ENCODE measurements around the gene RASSF3. TPM values are rescaled to one million over a fixed set of nuclear protein-coding genes. Genes with fewer than 3 reads are reported as not detected.

Gene RASSF3
- total RNA-seq, 1 donor = 13.8 TPM

DNA sequence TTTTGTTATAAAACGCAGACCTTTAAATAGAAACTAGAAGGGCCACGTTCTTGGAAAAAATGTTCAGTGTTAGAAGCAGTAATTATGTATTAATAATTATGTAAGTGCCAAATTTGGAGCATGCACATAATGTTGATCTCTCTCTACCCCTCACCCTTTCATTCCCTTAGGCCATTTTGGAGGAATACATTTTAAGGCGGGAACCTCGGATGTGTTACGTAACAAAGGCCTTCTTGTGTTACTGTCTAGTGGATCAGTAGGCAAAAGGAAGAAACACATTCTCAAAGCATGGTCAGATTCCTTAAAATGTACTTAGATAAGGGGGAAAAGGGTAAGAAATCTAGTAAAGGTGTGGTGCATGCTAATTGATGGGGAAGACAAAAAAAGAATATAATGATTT lies 52.7 kb downstream of the RASSF3 start:
- DNase-seq (ENCODE audit: insufficient read length, low spot score, missing footprints) = no peak
- Histone ChIP-seq H3K79me2 (ENCODE audit: insufficient read depth, low read length) (peaks cover 34% of the 10 kb centered on the region), H4K20me1 (ENCODE audit: insufficient read depth, low read length) (peaks cover 7% of the 10 kb centered on the region), H3K4me2 (ENCODE audit: insufficient read depth, low read length) (no peak overlapping the region), H3K27ac (ENCODE audit: low read depth, low read length) (no peak overlapping the region), H2AFZ (ENCODE audit: low read length) (no peak overlapping the region), H3K9me3 (ENCODE audit: low read depth, low read length) (no peaks in the 10 kb centered on the region), H3K4me1 (ENCODE audit: insufficient read depth, low read length) (peaks cover 7% of the 10 kb centered on the region), H3K4me3 (ENCODE audit: insufficient read depth, low read length) (no peak overlapping the region), H3K36me3 (ENCODE audit: insufficient read depth, low read length) (no peaks in the 10 kb centered on the region), H3K27me3 (ENCODE audit: insufficient read depth, low read length) (no peaks in the 10 kb centered on the region)
- TF ChIP-seq, protein P1, sequence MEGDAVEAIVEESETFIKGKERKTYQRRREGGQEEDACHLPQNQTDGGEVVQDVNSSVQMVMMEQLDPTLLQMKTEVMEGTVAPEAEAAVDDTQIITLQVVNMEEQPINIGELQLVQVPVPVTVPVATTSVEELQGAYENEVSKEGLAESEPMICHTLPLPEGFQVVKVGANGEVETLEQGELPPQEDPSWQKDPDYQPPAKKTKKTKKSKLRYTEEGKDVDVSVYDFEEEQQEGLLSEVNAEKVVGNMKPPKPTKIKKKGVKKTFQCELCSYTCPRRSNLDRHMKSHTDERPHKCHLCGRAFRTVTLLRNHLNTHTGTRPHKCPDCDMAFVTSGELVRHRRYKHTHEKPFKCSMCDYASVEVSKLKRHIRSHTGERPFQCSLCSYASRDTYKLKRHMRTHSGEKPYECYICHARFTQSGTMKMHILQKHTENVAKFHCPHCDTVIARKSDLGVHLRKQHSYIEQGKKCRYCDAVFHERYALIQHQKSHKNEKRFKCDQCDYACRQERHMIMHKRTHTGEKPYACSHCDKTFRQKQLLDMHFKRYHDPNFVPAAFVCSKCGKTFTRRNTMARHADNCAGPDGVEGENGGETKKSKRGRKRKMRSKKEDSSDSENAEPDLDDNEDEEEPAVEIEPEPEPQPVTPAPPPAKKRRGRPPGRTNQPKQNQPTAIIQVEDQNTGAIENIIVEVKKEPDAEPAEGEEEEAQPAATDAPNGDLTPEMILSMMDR (IDR thresholded peaks at IDR 0.05; ENCODE audit: extremely low read depth, low read depth, low read length) = no peak

GRCh38 chr12:64665514-64665913 lies 55.2 kb downstream of the RASSF3 start:
- Histone ChIP-seq H4K20me1 (ENCODE audit: insufficient read depth, low read length) (peaks cover 7% of the 10 kb centered on the region), H2AFZ (ENCODE audit: low read length) (peak overlapping the region; percentile 61), H3K4me1 (ENCODE audit: insufficient read depth, low read length) (peaks cover 7% of the 10 kb centered on the region), H3K4me2 (ENCODE audit: insufficient read depth, low read length) (peak overlapping the region; percentile 60), H3K27ac (ENCODE audit: low read depth, low read length) (peak overlapping the region; percentile 36), H3K27me3 (ENCODE audit: insufficient read depth, low read length) (no peaks in the 10 kb centered on the region), H3K36me3 (ENCODE audit: insufficient read depth, low read length) (no peaks in the 10 kb centered on the region), H3K9me3 (ENCODE audit: low read depth, low read length) (no peaks in the 10 kb centered on the region), H3K79me2 (ENCODE audit: insufficient read depth, low read length) (peaks cover 37% of the 10 kb centered on the region), H3K4me3 (ENCODE audit: insufficient read depth, low read length) (no peak overlapping the region)
- TF ChIP-seq, protein P1 (IDR thresholded peaks at IDR 0.05; ENCODE audit: extremely low read depth, low read depth, low read length) = no peak
- no peak for DNase-seq (ENCODE audit: insufficient read length, low spot score, missing footprints)

DNA sequence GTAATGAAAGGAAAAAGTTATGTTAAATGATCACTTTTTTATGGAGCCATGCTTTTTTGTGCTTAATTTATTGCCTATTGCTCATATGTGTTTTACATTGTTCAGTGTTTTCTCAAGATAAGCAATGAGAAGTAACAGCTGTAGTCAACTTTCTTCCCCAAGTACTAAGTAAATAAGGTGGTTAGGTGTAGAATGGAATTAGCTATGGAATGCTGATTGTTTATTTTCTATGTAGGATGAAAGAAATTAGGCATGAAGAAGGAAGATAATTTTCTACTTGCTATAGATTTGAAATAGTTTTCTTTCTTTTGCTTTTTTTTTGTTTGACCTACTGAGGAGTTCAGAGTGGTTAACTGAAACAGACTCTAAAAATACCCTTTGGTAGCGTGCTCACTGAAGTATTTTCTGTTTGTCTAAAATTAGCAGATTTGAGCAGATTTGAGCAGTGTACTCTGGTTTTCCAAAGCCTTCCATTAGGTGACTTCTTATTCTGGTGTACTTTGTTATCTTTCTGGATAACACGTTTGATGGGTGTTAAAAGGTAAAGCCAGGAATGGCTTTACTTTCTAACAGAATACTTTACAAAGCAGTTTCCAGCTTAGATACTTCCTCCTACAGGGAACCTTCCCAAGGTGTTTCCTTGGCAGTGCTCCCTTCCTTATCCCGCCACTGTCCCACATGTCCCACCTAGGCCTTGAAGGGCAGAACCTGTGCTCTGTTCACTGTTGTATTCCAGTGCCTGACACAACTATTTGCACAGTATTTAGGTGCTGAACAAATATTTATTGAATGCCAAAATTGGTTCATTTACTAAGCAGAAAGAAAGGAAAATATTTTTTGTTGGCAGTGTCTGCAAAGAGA lies 56.0 kb downstream of the RASSF3 start:
- TF ChIP-seq, protein P1 (IDR thresholded peaks at IDR 0.05; ENCODE audit: extremely low read depth, low read depth, low read length) = no peak
- H3K4me2 ChIP-seq (ENCODE audit: insufficient read depth, low read length) = peak overlapping the region; percentile 60
- H3K9me3 ChIP-seq (ENCODE audit: low read depth, low read length) = no peaks in the 10 kb centered on the region
- H3K36me3 ChIP-seq (ENCODE audit: insufficient read depth, low read length) = no peaks in the 10 kb centered on the region
- H3K27me3 ChIP-seq (ENCODE audit: insufficient read depth, low read length) = no peaks in the 10 kb centered on the region
- H3K4me3 ChIP-seq (ENCODE audit: insufficient read depth, low read length) = no peak overlapping the region
- no peak for DNase-seq (ENCODE audit: insufficient read length, low spot score, missing footprints)
- peaks cover 7% of the 10 kb centered on the region for H4K20me1 ChIP-seq (ENCODE audit: insufficient read depth, low read length)
- H3K79me2 ChIP-seq (ENCODE audit: insufficient read depth, low read length) = peaks cover 42% of the 10 kb centered on the region
- peak overlapping the region; percentile 25 for H3K27ac ChIP-seq (ENCODE audit: low read depth, low read length)
- H2AFZ ChIP-seq (ENCODE audit: low read length) = peak overlapping the region; percentile 61
- H3K4me1 ChIP-seq (ENCODE audit: insufficient read depth, low read length) = peaks cover 9% of the 10 kb centered on the region

DNA sequence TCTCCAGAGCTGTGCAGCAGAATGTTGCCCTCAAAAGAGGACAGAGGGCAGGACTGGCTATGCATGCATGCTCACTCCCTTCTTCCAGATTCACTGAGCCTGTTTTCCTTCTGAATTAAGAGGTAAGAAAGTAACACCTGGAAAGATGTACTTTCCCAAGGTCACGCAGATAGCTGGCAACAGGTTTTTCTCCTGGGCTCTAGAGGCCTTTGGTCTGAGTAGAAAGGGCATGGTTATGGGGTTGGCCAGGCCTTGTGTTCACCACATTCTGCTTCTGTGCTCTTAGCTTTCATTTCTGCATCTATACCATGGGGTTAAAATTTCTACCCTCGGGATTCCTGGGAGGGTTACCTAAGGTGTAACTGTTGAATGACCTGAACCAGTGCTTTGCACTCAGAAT lies 57.5 kb downstream of the RASSF3 start:
- no peaks in the 10 kb centered on the region for H3K9me3 ChIP-seq (ENCODE audit: low read depth, low read length)
- H3K79me2 ChIP-seq (ENCODE audit: insufficient read depth, low read length) = peaks cover 39% of the 10 kb centered on the region
- no peak overlapping the region for H3K4me3 ChIP-seq (ENCODE audit: insufficient read depth, low read length)
- no peak overlapping the region for H3K27ac ChIP-seq (ENCODE audit: low read depth, low read length)
- H3K4me2 ChIP-seq (ENCODE audit: insufficient read depth, low read length) = no peak overlapping the region
- no peaks in the 10 kb centered on the region for H3K36me3 ChIP-seq (ENCODE audit: insufficient read depth, low read length)
- H4K20me1 ChIP-seq (ENCODE audit: insufficient read depth, low read length) = peaks cover 6% of the 10 kb centered on the region
- H3K4me1 ChIP-seq (ENCODE audit: insufficient read depth, low read length) = peaks cover 10% of the 10 kb centered on the region
- DNase-seq (ENCODE audit: insufficient read length, low spot score, missing footprints) = no peak
- H2AFZ ChIP-seq (ENCODE audit: low read length) = no peak overlapping the region
- H3K27me3 ChIP-seq (ENCODE audit: insufficient read depth, low read length) = no peaks in the 10 kb centered on the region
- TF ChIP-seq, protein P1 (IDR thresholded peaks at IDR 0.05; ENCODE audit: extremely low read depth, low read depth, low read length) = no peak

Measured in osteoblast (primary cell).